Glutamatergic neuron (in vitro differentiated cells): ENCODE data around the gene ZSCAN22. TPM values are rescaled to one million over a fixed set of nuclear protein-coding genes. Genes with fewer than 3 reads are reported as not detected.

ENCODE experiments used
- DNase-seq: peaks from one replicate; pipeline ENCODE4 v3.0.0; 2022
- H3K27ac Mint-ChIP-seq: one replicate; pipeline ENCODE4 v1.8.0; 2020; ENCODE audit warnings: mild to moderate bottlenecking, mixed read lengths, inconsistent platforms; ENCODE audit not compliant: unreplicated experiment
- H3K27me3 Mint-ChIP-seq: one replicate; pipeline ENCODE4 v1.8.0; 2020; ENCODE audit warnings: mild to moderate bottlenecking, moderate library complexity, mixed read lengths, inconsistent platforms; ENCODE audit not compliant: unreplicated experiment
- H3K36me3 Mint-ChIP-seq: one replicate; pipeline ENCODE4 v1.8.0; 2020; ENCODE audit warnings: mild to moderate bottlenecking, mixed read lengths, inconsistent platforms; ENCODE audit not compliant: unreplicated experiment
- H3K4me1 Mint-ChIP-seq: one replicate; pipeline ENCODE4 v1.8.0; 2020; ENCODE audit warnings: mild to moderate bottlenecking, low read depth, mixed read lengths, inconsistent platforms; ENCODE audit not compliant: unreplicated experiment
- H3K4me3 Mint-ChIP-seq: one replicate; pipeline ENCODE4 v1.8.0; 2020; ENCODE audit warnings: mild to moderate bottlenecking, mixed read lengths, inconsistent platforms; ENCODE audit not compliant: unreplicated experiment
- H3K9me3 Mint-ChIP-seq: one replicate; pipeline ENCODE4 v1.8.0; 2020; ENCODE audit warnings: mild to moderate bottlenecking, moderate library complexity, mixed read lengths, inconsistent platforms; ENCODE audit not compliant: unreplicated experiment
- total RNA-seq: library from RNA; stranded (reverse); fragmentation: NEBNext Ultra II Directional; extraction: Animal tissue kit (Norgen Biotek cat#: 25700); gene quantifications from one replicate; pipeline ENCODE4 v1.2.1, GENCODE V29; 2021; ENCODE audit not compliant: unreplicated experiment
- TF ChIP-seq, protein P1 (sequence below): fragments of 200-600 bp; sonication (generic); IDR thresholded peaks from one replicate; pipeline ENCODE4 v1.5.0; 2021; ENCODE audit not compliant: partially characterized antibody, unreplicated experiment

Gene ZSCAN22
- total RNA-seq, 1 donor from 2014 or later: 4.9 TPM

DNA sequence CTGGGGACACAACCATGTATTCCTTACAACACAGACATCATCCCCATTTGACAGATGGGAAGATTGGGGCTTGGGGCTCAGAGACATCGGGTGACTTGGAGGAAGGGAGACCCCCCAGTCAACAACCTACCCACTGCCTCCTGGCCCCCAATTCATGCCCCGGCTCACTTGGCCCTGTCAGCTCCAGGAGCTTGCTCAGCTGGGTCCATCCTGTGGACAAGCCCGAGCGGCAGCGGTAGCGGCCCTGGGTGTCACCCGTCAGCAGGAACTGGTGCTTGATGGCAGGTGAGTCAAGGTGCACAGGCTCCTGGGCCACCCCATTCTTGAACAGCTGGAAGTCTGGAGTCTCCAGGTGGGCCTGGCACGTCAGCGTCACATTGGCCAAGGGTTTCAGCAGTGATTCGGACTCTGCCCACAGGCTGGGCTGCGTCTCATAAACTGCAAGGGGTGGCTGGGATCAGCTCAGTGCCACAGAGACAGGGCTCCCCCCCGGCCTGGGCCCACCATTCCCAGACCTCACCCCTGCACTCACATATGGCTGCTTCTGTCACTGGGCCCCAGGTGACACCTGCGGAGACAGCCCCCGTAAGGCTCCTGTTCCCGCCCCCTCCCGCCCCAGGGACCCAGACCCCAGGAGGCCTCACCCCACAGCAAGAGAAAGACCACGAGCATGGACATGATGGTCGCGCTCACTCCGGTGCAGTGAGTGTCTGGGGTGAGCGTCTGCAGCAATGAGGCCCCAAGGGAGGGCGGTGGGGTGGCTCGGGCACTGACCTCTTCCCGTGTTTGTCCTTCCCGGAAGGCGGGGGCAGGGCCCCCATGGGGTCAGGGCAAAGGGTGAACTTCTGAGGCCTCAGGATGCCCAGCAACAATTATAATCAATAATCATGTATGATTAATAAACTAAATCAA lies 26.2 kb downstream of the ZSCAN22 start, which contains the start of gene A1BG:
Gene A1BG (minus strand): TSS at position 733 of the 912 bp plus-strand sequence. CDS start 55 bp downstream, at position 678.
- TF ChIP-seq, protein P1, sequence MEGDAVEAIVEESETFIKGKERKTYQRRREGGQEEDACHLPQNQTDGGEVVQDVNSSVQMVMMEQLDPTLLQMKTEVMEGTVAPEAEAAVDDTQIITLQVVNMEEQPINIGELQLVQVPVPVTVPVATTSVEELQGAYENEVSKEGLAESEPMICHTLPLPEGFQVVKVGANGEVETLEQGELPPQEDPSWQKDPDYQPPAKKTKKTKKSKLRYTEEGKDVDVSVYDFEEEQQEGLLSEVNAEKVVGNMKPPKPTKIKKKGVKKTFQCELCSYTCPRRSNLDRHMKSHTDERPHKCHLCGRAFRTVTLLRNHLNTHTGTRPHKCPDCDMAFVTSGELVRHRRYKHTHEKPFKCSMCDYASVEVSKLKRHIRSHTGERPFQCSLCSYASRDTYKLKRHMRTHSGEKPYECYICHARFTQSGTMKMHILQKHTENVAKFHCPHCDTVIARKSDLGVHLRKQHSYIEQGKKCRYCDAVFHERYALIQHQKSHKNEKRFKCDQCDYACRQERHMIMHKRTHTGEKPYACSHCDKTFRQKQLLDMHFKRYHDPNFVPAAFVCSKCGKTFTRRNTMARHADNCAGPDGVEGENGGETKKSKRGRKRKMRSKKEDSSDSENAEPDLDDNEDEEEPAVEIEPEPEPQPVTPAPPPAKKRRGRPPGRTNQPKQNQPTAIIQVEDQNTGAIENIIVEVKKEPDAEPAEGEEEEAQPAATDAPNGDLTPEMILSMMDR: no peak
- H3K9me3 Mint-ChIP-seq: peaks cover 14% of the 10 kb centered on the region
- peak within 1 kb of the TSS; percentile 49 for H3K4me3 Mint-ChIP-seq
- peaks cover 4% of the 10 kb centered on the region for H3K27me3 Mint-ChIP-seq
- no peak for DNase-seq
- peaks cover 3% of the 10 kb centered on the region for H3K4me1 Mint-ChIP-seq
- H3K36me3 Mint-ChIP-seq: peaks cover 5% of the 10 kb centered on the region
- H3K27ac Mint-ChIP-seq: no peak within 1 kb of the TSS

DNA sequence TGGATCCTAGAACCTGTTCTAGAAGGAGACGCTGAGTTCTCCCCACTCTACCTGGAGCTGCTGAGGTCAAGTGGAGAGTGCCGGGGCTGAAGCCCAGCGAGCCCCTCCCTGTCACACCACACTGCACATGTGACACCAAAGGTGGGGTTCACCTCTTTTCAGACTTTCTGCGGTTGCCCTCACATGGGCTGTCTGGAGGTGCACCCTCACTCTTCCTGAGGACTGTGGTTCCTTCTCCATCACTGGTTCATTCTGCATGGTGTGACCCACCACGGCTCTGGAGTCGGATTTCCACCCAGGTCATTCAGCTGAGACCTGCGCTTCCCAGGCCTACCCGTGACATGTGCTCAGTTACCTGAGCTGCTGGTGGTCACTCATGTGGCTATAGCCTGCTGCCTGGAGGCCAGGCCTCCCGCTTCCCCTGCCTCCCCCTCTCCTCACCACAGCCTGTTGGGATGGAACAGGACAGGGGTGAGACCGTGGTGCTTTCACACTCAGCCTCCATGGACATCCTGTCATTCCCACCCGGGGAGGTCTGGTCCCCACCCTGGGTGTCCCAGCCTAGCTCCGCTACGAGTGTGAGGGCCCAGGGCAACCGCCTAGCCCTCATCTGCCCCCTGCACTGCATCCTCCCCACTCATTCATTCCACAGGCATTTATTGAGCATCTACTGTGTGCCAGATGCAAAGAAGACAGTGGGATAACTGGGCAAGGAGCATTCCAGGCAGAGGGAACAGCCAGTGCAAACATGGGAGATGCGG lies 27.1 kb downstream of the ZSCAN22 start:
- no peak overlapping the region for H3K4me3 Mint-ChIP-seq
- no peak overlapping the region for H3K27ac Mint-ChIP-seq
- TF ChIP-seq, protein P1: no peak
- no peak for DNase-seq
- H3K36me3 Mint-ChIP-seq: peaks cover 5% of the 10 kb centered on the region
- H3K4me1 Mint-ChIP-seq: no peaks in the 10 kb centered on the region
- H3K9me3 Mint-ChIP-seq: peaks cover 14% of the 10 kb centered on the region
- H3K27me3 Mint-ChIP-seq: peaks cover 4% of the 10 kb centered on the region

DNA sequence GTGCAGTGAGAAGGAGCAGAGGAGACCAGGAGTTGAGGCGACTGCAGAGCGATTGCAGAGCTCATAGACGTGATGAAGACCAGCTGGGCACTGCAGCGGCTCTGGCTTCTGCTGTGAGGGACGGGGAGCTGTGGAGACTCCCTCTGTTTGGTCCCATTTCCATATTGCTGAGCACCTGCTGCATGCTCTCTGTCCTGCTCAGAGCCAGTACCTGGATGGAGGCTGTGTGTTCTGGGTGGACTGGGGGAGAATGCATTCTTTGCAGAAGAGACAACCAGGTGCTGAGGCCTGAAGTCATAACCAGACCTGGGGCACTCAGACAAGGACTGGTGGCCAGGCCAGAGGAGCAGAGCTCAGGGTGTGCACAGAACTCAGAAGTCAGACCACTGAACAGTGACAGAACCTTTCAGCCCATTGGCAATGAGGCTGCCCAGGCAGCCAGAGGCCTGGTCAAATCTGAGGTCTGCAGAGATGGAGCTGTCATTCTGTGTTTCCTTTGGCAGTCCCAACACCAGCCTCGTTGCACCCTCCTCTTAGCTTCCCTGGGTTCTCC lies 27.8 kb downstream of the ZSCAN22 start:
- Mint-ChIP-seq H3K27ac (no peak overlapping the region), H3K4me1 (no peaks in the 10 kb centered on the region), H3K27me3 (peaks cover 6% of the 10 kb centered on the region), H3K9me3 (peaks cover 16% of the 10 kb centered on the region), H3K4me3 (no peak overlapping the region), H3K36me3 (peaks cover 3% of the 10 kb centered on the region)
- no peak for DNase-seq
- TF ChIP-seq, protein P1: no peak

DNA sequence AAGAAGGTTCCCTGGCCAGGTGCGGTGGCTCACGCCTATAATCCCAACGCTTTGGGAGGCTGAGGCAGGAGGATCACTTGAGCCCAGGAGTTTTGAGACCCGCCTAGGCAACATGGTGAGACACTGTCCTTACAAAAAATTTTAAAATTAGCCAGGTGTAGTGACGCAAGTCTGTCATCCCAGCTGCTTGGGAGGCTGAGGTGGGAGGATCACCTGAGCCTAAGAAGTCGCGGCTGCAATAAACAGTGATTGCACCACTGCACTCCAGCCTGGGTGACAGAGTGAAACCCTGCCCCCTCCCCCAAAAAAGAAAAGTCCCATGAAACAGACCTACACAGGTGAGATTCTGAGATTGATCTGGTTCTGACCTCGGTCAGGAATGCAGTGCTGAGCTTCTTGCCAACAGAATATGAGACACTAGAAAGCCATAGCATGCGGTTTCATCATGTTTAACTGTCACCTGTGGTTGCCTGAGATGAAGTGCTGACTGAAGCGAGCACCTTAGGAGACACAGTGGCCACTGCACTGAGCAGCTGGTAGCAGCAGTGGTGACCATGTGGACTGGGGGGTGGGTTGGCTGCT lies 28.5 kb downstream of the ZSCAN22 start:
- TF ChIP-seq, protein P1: no peak
- H3K9me3 Mint-ChIP-seq: peaks cover 16% of the 10 kb centered on the region

More for the DNA sequence above, 28.5 kb downstream of the ZSCAN22 start:
- Mint-ChIP-seq H3K27me3 (peaks cover 6% of the 10 kb centered on the region), H3K27ac (no peak overlapping the region), H3K4me1 (no peaks in the 10 kb centered on the region), H3K4me3 (no peak overlapping the region), H3K36me3 (no peaks in the 10 kb centered on the region)
- no peak for DNase-seq
